Thyroid gland (tissue), 4 donors: Measurements from ENCODE around the gene CLEC14A.

Source experiments
- POLR2A ChIP-seq, 2 donors: fragments of 450-650 bp; IDR thresholded peaks; one replicate each; pipeline ENCODE4 v1.6.1; 2017; ENCODE audit warnings: antibody characterized with exemption in 2 of 2, mild to moderate bottlenecking in 2 of 2, moderate library complexity in 1 of 2
- TF ChIP-seq, protein P1 (sequence below), 6 experiments: fragments of 200-600 bp in 3 of 6; fragments of 450-650 bp in 3 of 6; sonication (generic) in 3 of 6; IDR thresholded peaks; one replicate each; pipeline ENCODE4 v1.5.1; 2016 to 2019; ENCODE audit warnings: antibody characterized with exemption in 6 of 6, mild to moderate bottlenecking in 2 of 6, inconsistent platforms in 1 of 6, moderate library complexity in 1 of 6

DNA sequence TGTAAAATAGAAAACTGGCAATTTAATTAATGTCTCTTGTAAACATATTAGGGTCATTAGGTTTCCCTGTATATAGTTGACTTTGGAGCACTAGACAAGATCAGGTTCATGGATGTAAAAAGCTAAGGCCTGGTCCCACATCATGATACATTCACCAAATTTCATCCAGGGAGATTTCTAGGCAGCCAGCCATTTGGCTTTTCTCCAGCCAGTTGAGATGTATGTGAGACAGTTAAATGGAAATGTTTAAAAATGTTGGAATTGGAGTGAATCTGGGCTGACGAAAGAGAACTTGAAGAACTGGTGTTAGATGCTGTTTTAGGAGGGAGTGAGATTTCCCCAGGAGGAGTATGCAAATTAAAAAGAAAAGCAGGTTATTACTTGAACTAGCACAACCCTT is 41.8 kb upstream of the CLEC14A start:
- TF ChIP-seq, protein P1, sequence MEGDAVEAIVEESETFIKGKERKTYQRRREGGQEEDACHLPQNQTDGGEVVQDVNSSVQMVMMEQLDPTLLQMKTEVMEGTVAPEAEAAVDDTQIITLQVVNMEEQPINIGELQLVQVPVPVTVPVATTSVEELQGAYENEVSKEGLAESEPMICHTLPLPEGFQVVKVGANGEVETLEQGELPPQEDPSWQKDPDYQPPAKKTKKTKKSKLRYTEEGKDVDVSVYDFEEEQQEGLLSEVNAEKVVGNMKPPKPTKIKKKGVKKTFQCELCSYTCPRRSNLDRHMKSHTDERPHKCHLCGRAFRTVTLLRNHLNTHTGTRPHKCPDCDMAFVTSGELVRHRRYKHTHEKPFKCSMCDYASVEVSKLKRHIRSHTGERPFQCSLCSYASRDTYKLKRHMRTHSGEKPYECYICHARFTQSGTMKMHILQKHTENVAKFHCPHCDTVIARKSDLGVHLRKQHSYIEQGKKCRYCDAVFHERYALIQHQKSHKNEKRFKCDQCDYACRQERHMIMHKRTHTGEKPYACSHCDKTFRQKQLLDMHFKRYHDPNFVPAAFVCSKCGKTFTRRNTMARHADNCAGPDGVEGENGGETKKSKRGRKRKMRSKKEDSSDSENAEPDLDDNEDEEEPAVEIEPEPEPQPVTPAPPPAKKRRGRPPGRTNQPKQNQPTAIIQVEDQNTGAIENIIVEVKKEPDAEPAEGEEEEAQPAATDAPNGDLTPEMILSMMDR (IDR thresholded peaks at IDR 0.05): no peak
- no peak for TF ChIP-seq POLR2A (IDR thresholded peaks at IDR 0.05)
